Stimulated activated CD8-positive, alpha-beta memory T cell treated with anti-CD3 and anti-CD28 coated beads, Interleukin-7, amount 100 ng/mL, for 4 hours (primary cell): ENCODE data around the gene CXCR4.
"Not testable (repeated sequence)": the region's sequence is repeated elsewhere in the genome, so short reads cannot be mapped to it uniquely, and the experiment has no call there.

Source experiments
- DNase-seq, 2 donors: peaks; one replicate each; pipeline ENCODE4 v3.0.0-alpha.2; 2020; ENCODE audit warnings: low read depth in 2 of 2

Gene CXCR4

GRCh38 chr2:136077107-136077506, 40.8 kb downstream of the CXCR4 start:
- no peak for DNase-seq

- DNase-seq: no peak
These were observed 42.5 kb downstream of the CXCR4 start for GRCh38 chr2:136075476-136075875.

- no peak for DNase-seq
These were observed 45.3 kb downstream of the CXCR4 start for GRCh38 chr2:136072621-136073020.

GRCh38 chr2:136071887-136072286, 46.1 kb downstream of the CXCR4 start:
- not testable (repeated sequence) for DNase-seq

- no peak for DNase-seq
These were observed 47.0 kb downstream of the CXCR4 start for GRCh38 chr2:136070913-136071312.

GRCh38 chr2:136069773-136070172, 48.2 kb downstream of the CXCR4 start:
- DNase-seq: no peak

GRCh38 chr2:136068581-136069227, 49.2 kb downstream of the CXCR4 start:
- no peak for DNase-seq

- no peak for DNase-seq
These were observed 49.9 kb downstream of the CXCR4 start for GRCh38 chr2:136067897-136068580.

GRCh38 chr2:136067459-136067858, 50.5 kb downstream of the CXCR4 start:
- no peak for DNase-seq

GRCh38 chr2:136065907-136066306, 52.0 kb downstream of the CXCR4 start:
- no peak for DNase-seq

GRCh38 chr2:136065384-136065783, 52.6 kb downstream of the CXCR4 start:
- DNase-seq: no peak
